HepG2 (cell line): Measurements from ENCODE around the gene CDKN2AIP. TPM values are rescaled to one million over a fixed set of nuclear protein-coding genes. Genes with fewer than 3 reads are reported as not detected.

Experiments
- EEA1 ChIP-seq: sonication (generic); formaldehyde crosslinking; IDR thresholded peaks from 2 replicates; pipeline ENCODE4 v1.5.1; 2020; ENCODE audit warnings: mild to moderate bottlenecking, missing genetic modification reagents, borderline replicate concordance
- HIVEP1 ChIP-seq: sonication (generic); formaldehyde crosslinking; IDR thresholded peaks from 2 replicates; pipeline ENCODE4 v1.4.0; 2020; ENCODE audit warnings: mild to moderate bottlenecking, missing genetic modification reagents
- MAFF ChIP-seq: IDR thresholded peaks from 2 replicates; pipeline ENCODE4 v1.6.1; 2011; ENCODE audit warnings: low read depth, low read length, improper control_type of control experiment
- NFE2L1 ChIP-seq: sonication (generic); formaldehyde crosslinking; IDR thresholded peaks from 2 replicates; pipeline ENCODE4 v1.4.0; 2020; ENCODE audit warnings: missing genetic modification reagents, mild to moderate bottlenecking, borderline replicate concordance
- RAD51 ChIP-seq: fragments of 450-650 bp; IDR thresholded peaks from 2 replicates; pipeline ENCODE4 v1.6.1; 2016; ENCODE audit warnings: borderline replicate concordance
- ZNF317 ChIP-seq: sonication (generic); formaldehyde crosslinking; IDR thresholded peaks from 2 replicates; pipeline ENCODE4 v1.5.0; 2020; ENCODE audit warnings: mild to moderate bottlenecking, missing genetic modification reagents
- ZNF776 ChIP-seq: sonication (generic); formaldehyde crosslinking; IDR thresholded peaks from 2 replicates; pipeline ENCODE4 v1.4.0; 2020; ENCODE audit warnings: mild to moderate bottlenecking, missing genetic modification reagents
- ZNF788 ChIP-seq: sonication (generic); formaldehyde crosslinking; IDR thresholded peaks from 2 replicates; pipeline ENCODE4 v1.5.0; 2020; ENCODE audit warnings: mild to moderate bottlenecking, missing genetic modification reagents, borderline replicate concordance
- polyA plus RNA-seq, 8 experiments: library from polyadenylated mRNA; depleted of rRNA in 3 of 8; stranded (reverse) in 7 of 8; unstranded in 1 of 8; fragments of >200 nt; fragmentation: Illumina TruSeq in 4 of 8; extraction: Trizol in 4 of 8; gene quantifications; 2 replicates each; pipeline versions ENCODE4 v1.2.1 to v1.2.3, GENCODE V29; 2011 to 2016; ENCODE audit warnings: low read depth in 4 of 8, missing spikeins in 1 of 8, mixed read lengths in 1 of 8; ENCODE audit not compliant: insufficient read depth in 1 of 8
- total RNA-seq, 5 experiments: library from RNA; depleted of rRNA; stranded (reverse); fragments of >200 nt; fragmentation: Illumina TruSeq; extraction: Trizol; gene quantifications; 2 replicates each; pipeline ENCODE4 v1.2.3, GENCODE V29; 2016; ENCODE audit warnings: low read depth in 1 of 5
- TF ChIP-seq, protein P1 (sequence below): sonication (generic); formaldehyde crosslinking; IDR thresholded peaks from 2 replicates; pipeline ENCODE4 v1.4.0; 2020; ENCODE audit warnings: missing genetic modification reagents
- TF ChIP-seq, protein P2 (sequence below): IDR thresholded peaks from 2 replicates; pipeline ENCODE4 v1.6.1; 2016; ENCODE audit warnings: missing genetic modification reagents, missing compliant biosample characterization
- TF ChIP-seq, protein P3 (sequence below): sonication (generic); formaldehyde crosslinking; IDR thresholded peaks from 2 replicates; pipeline ENCODE4 v1.4.0; 2020; ENCODE audit warnings: missing genetic modification reagents
- TF ChIP-seq, protein P4 (sequence below): sonication (generic); formaldehyde crosslinking; IDR thresholded peaks from 2 replicates; pipeline ENCODE4 v1.4.0; 2020; ENCODE audit warnings: missing genetic modification reagents
- TF ChIP-seq, protein P5 (sequence below): fragments of 450-650 bp; IDR thresholded peaks from 2 replicates; pipeline ENCODE4 v1.6.1; 2017; ENCODE audit warnings: mild to moderate bottlenecking

CDKN2AIP gene
- total and polyA plus RNA-seq, 2 of the 13 experiments (the other 11 are each of a cell fraction or from before 2014, with no cell fraction given) = 17.0 to 18.7 TPM

DNA sequence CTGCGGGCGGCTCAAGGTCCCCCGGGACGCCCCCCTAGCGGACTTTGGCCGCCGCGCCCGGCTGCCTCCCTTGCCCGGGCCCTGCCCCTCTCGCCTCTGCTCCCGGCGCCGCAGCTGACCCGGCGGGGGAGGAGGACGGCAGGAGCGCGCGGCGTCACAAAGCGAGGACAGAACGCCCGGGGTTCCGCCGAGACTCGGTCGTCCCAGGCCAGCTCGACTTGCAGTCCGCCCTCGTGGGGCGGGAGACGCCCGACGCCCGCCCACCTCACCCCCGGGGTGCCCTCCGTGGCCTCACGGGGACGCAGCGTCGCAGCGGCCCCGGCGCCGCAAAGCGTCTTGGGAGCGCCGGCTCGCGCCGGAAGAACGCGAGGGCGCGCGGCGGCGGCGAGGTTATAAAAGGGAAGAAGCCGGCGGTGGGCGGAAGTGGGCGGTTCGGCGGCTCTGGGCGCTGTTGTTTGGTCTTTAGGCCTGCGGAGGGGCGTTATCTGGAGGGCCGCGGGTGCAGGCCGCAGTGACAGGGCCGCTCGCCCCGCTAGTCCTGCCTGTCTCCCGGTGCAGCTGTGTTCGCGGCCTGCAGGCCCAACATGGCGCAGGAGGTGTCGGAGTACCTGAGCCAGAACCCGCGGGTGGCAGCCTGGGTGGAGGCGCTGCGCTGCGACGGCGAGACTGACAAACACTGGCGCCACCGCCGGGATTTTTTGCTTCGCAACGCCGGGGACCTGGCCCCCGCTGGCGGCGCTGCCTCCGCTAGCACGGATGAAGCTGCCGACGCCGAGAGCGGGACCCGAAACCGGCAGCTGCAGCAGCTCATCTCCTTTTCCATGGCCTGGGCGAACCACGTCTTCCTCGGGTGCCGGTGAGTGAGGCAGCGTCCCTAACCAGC, at the start of gene CDKN2AIP (continued):
- TF ChIP-seq, protein P1, sequence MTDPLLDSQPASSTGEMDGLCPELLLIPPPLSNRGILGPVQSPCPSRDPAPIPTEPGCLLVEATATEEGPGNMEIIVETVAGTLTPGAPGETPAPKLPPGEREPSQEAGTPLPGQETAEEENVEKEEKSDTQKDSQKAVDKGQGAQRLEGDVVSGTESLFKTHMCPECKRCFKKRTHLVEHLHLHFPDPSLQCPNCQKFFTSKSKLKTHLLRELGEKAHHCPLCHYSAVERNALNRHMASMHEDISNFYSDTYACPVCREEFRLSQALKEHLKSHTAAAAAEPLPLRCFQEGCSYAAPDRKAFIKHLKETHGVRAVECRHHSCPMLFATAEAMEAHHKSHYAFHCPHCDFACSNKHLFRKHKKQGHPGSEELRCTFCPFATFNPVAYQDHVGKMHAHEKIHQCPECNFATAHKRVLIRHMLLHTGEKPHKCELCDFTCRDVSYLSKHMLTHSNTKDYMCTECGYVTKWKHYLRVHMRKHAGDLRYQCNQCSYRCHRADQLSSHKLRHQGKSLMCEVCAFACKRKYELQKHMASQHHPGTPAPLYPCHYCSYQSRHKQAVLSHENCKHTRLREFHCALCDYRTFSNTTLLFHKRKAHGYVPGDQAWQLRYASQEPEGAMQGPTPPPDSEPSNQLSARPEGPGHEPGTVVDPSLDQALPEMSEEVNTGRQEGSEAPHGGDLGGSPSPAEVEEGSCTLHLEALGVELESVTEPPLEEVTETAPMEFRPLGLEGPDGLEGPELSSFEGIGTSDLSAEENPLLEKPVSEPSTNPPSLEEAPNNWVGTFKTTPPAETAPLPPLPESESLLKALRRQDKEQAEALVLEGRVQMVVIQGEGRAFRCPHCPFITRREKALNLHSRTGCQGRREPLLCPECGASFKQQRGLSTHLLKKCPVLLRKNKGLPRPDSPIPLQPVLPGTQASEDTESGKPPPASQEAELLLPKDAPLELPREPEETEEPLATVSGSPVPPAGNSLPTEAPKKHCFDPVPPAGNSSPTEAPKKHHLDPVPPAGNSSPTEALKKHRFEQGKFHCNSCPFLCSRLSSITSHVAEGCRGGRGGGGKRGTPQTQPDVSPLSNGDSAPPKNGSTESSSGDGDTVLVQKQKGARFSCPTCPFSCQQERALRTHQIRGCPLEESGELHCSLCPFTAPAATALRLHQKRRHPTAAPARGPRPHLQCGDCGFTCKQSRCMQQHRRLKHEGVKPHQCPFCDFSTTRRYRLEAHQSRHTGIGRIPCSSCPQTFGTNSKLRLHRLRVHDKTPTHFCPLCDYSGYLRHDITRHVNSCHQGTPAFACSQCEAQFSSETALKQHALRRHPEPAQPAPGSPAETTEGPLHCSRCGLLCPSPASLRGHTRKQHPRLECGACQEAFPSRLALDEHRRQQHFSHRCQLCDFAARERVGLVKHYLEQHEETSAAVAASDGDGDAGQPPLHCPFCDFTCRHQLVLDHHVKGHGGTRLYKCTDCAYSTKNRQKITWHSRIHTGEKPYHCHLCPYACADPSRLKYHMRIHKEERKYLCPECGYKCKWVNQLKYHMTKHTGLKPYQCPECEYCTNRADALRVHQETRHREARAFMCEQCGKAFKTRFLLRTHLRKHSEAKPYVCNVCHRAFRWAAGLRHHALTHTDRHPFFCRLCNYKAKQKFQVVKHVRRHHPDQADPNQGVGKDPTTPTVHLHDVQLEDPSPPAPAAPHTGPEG (CRISPR knock-in tag) = no peak
- no peak; the same call in 1 of the 2 replicates for TF ChIP-seq NFE2L1 (CRISPR knock-in tag)
- TF ChIP-seq, protein P2, sequence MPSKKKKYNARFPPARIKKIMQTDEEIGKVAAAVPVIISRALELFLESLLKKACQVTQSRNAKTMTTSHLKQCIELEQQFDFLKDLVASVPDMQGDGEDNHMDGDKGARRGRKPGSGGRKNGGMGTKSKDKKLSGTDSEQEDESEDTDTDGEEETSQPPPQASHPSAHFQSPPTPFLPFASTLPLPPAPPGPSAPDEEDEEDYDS = peak; percentile 91
- TF ChIP-seq, protein P3, sequence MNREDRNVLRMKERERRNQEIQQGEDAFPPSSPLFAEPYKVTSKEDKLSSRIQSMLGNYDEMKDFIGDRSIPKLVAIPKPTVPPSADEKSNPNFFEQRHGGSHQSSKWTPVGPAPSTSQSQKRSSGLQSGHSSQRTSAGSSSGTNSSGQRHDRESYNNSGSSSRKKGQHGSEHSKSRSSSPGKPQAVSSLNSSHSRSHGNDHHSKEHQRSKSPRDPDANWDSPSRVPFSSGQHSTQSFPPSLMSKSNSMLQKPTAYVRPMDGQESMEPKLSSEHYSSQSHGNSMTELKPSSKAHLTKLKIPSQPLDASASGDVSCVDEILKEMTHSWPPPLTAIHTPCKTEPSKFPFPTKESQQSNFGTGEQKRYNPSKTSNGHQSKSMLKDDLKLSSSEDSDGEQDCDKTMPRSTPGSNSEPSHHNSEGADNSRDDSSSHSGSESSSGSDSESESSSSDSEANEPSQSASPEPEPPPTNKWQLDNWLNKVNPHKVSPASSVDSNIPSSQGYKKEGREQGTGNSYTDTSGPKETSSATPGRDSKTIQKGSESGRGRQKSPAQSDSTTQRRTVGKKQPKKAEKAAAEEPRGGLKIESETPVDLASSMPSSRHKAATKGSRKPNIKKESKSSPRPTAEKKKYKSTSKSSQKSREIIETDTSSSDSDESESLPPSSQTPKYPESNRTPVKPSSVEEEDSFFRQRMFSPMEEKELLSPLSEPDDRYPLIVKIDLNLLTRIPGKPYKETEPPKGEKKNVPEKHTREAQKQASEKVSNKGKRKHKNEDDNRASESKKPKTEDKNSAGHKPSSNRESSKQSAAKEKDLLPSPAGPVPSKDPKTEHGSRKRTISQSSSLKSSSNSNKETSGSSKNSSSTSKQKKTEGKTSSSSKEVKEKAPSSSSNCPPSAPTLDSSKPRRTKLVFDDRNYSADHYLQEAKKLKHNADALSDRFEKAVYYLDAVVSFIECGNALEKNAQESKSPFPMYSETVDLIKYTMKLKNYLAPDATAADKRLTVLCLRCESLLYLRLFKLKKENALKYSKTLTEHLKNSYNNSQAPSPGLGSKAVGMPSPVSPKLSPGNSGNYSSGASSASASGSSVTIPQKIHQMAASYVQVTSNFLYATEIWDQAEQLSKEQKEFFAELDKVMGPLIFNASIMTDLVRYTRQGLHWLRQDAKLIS = no peak
- TF ChIP-seq MAFF = no peak
- TF ChIP-seq EEA1 (CRISPR knock-in tag) = peak; percentile 8
- TF ChIP-seq ZNF317 (CRISPR knock-in tag) = 0 out of 2 replicates have a peak, but pooled peaks have one; percentile 34
- no peak; the same call in 1 of the 2 replicates for TF ChIP-seq HIVEP1 (CRISPR knock-in tag)
- no peak; the same call in 1 of the 2 replicates for TF ChIP-seq ZNF776 (CRISPR knock-in tag)
- TF ChIP-seq ZNF788 (CRISPR knock-in tag) = peak; percentile 62
- TF ChIP-seq, protein P4, sequence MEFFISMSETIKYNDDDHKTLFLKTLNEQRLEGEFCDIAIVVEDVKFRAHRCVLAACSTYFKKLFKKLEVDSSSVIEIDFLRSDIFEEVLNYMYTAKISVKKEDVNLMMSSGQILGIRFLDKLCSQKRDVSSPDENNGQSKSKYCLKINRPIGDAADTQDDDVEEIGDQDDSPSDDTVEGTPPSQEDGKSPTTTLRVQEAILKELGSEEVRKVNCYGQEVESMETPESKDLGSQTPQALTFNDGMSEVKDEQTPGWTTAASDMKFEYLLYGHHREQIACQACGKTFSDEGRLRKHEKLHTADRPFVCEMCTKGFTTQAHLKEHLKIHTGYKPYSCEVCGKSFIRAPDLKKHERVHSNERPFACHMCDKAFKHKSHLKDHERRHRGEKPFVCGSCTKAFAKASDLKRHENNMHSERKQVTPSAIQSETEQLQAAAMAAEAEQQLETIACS (CRISPR knock-in tag) = peak; percentile 69
- TF ChIP-seq, protein P5, sequence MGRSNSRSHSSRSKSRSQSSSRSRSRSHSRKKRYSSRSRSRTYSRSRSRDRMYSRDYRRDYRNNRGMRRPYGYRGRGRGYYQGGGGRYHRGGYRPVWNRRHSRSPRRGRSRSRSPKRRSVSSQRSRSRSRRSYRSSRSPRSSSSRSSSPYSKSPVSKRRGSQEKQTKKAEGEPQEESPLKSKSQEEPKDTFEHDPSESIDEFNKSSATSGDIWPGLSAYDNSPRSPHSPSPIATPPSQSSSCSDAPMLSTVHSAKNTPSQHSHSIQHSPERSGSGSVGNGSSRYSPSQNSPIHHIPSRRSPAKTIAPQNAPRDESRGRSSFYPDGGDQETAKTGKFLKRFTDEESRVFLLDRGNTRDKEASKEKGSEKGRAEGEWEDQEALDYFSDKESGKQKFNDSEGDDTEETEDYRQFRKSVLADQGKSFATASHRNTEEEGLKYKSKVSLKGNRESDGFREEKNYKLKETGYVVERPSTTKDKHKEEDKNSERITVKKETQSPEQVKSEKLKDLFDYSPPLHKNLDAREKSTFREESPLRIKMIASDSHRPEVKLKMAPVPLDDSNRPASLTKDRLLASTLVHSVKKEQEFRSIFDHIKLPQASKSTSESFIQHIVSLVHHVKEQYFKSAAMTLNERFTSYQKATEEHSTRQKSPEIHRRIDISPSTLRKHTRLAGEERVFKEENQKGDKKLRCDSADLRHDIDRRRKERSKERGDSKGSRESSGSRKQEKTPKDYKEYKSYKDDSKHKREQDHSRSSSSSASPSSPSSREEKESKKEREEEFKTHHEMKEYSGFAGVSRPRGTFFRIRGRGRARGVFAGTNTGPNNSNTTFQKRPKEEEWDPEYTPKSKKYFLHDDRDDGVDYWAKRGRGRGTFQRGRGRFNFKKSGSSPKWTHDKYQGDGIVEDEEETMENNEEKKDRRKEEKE = no peak
- TF ChIP-seq RAD51 = no peak
